C1 segment of cervical spinal cord (tissue), 14 donors: ENCODE measurements around the gene CHRNA3.
"Not testable (repeated sequence)": the region's sequence is repeated elsewhere in the genome, so short reads cannot be mapped to it uniquely, and the experiment has no call there.

Experiments used
- DNase-seq, 14 donors: peaks; one replicate each; lab custom pipeline; 2025; lab: John Stamatoyannopoulos, UW

CHRNA3 gene

GRCh38 chr15:78560201-78560600 is 60.6 kb downstream of the CHRNA3 start:
- DNase-seq: not testable (repeated sequence)

GRCh38 chr15:78552597-78552996 is 68.2 kb downstream of the CHRNA3 start:
- no peak for DNase-seq

GRCh38 chr15:78551902-78552301 is 68.9 kb downstream of the CHRNA3 start:
- DNase-seq: no peak

GRCh38 chr15:78550815-78551214 is 70.0 kb downstream of the CHRNA3 start:
- no peak for DNase-seq

- DNase-seq: no peak
Measured at GRCh38 chr15:78550194-78550593, 70.6 kb downstream of the CHRNA3 start.
